Measurements from ENCODE around the gene PLXND1.

PLXND1 gene

GRCh38 chr3:129563332-129563731 is 43.1 kb downstream of the PLXND1 start:
- POLR2A ChIA-PET, result no interaction called here
- TF ChIP-seq CTCF (IDR thresholded peaks at IDR 0.05; ENCODE audit: control extremely low read depth, extremely low read depth, low read depth, missing control alignments), result no peak
- CTCF ChIA-PET, result no interaction called here
- no peak for DNase-seq (ENCODE audit: extremely low spot score)

- POLR2A ChIA-PET, result no interaction called here
- CTCF ChIA-PET, result interaction anchor here (1.0 kb wide), 1 partner anchor 19 kb away, joined by 3 read pairs; no protein-coding TSS in a partner anchor
- no peak for TF ChIP-seq CTCF (IDR thresholded peaks at IDR 0.05; ENCODE audit: control extremely low read depth, extremely low read depth, low read depth, missing control alignments)
- DNase-seq (ENCODE audit: extremely low spot score), result no peak
These were observed 43.7 kb downstream of the PLXND1 start for GRCh38 chr3:129562803-129563202.

- CTCF ChIA-PET, result interaction anchor here (1.0 to 2.3 kb wide), 2 partner anchors 11 to 20 kb away, joined by 3 to 5 read pairs; no protein-coding TSS in a partner anchor
- POLR2A ChIA-PET, result no interaction called here
These were observed 44.7 kb downstream of the PLXND1 start for GRCh38 chr3:129561619-129562248.

GRCh38 chr3:129560911-129561594 is 45.4 kb downstream of the PLXND1 start:
- CTCF ChIA-PET, result interaction anchor here (2.3 kb wide), 1 partner anchor 10 kb away, joined by 5 read pairs; no protein-coding TSS in a partner anchor
- POLR2A ChIA-PET, result no interaction called here
- no peak for TF ChIP-seq CTCF (IDR thresholded peaks at IDR 0.05; ENCODE audit: control extremely low read depth, extremely low read depth, low read depth, missing control alignments)
- DNase-seq (ENCODE audit: extremely low spot score), result no peak

More at GRCh38 chr3:129561619-129562248, 44.7 kb downstream of the PLXND1 start:
- DNase-seq (ENCODE audit: extremely low spot score), result no peak
- TF ChIP-seq CTCF (IDR thresholded peaks at IDR 0.05; ENCODE audit: control extremely low read depth, extremely low read depth, low read depth, missing control alignments), result no peak

- CTCF ChIA-PET, result interaction anchor here (2.3 kb wide), 1 partner anchor 9 kb away, joined by 5 read pairs; no protein-coding TSS in a partner anchor
- POLR2A ChIA-PET, result no interaction called here
- no peak for DNase-seq (ENCODE audit: extremely low spot score)
- no peak for TF ChIP-seq CTCF (IDR thresholded peaks at IDR 0.05; ENCODE audit: control extremely low read depth, extremely low read depth, low read depth, missing control alignments)
These were observed 46.1 kb downstream of the PLXND1 start for GRCh38 chr3:129560269-129560787.

- DNase-seq (ENCODE audit: extremely low spot score), result no peak
- no peak for TF ChIP-seq CTCF (IDR thresholded peaks at IDR 0.05; ENCODE audit: control extremely low read depth, extremely low read depth, low read depth, missing control alignments)
- ChIA-PET CTCF (interaction anchor here (1.6 kb wide), 1 partner anchor 7 kb away, joined by 3 read pairs; no protein-coding TSS in a partner anchor), POLR2A (no interaction called here)
These were observed 46.9 kb downstream of the PLXND1 start for GRCh38 chr3:129559565-129560079.
